Measurements from ENCODE around the gene CPLX3. TPM values are rescaled to one million over a fixed set of nuclear protein-coding genes. Genes with fewer than 3 reads are reported as not detected.

Gene CPLX3
- total and polyA plus RNA-seq, 10 of the 15 experiments (the other 5 are each of a cell fraction or from before 2014, with no cell fraction given), result 0.02 to 0.04 TPM; not detected in 8

DNA sequence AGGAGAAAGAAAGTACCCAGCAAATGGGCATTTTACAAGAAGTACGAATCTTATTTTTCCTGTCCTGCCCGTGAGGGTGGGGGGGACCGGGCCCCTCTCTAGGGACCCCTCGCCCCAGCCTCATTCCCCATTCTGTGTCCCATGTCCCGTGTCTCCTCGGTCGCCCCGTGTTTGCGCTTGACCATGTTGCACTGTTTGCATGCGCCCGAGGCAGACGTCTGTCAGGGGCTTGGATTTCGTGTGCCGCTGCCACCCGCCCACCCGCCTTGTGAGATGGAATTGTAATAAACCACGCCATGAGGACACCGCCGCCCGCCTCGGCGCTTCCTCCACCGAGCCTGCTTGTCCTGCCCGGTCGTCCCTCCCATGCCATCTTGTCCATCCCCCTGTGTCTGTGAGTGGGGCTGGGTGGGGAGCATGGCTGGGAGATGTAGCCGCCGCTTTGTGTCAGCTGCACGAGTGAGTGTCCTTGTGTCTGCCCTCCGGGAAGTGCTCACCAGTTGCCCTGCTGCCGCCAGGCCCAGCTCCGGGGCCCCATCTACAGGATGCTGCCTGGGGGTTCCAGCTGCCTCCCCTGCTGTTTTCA is 23.5 kb upstream of the CPLX3 start:
- DNase-seq (ENCODE audit: low read depth, low spot score), result no peak
- WGBS (ENCODE audit: insufficient coverage, insufficient replicate concordance, low lambda C conversion rate, missing lambda C conversion rate), result 93% methylated on average over 28 of the region's 31 CpGs
- Histone ChIP-seq H4K20me1 (ENCODE audit: control insufficient read depth, insufficient read depth) (peaks cover 2% of the 10 kb centered on the region; the same call in 1 of the 2 replicates), H3K4me2 (ENCODE audit: control insufficient read depth, insufficient read depth) (no peak overlapping the region), H3K9ac (ENCODE audit: control insufficient read depth, insufficient read depth, low read length) (no peak overlapping the region), H3K79me2 (ENCODE audit: control insufficient read depth, insufficient read depth, low read length) (peaks cover 13% of the 10 kb centered on the region), H3K4me3 (no peak overlapping the region), H3K27ac (ENCODE audit: control insufficient read depth, insufficient read depth) (no peak overlapping the region), H3K36me3 (ENCODE audit: control insufficient read depth in 2 of 2, insufficient read depth in 2 of 2, low read length in 1 of 2) (peaks cover 42 to 54% of the 10 kb centered on the region in 2 experiments), H3K27me3 (replicated peaks in 1 of 2; ENCODE audit: control insufficient read depth in 2 of 2, insufficient read depth in 2 of 2, low read length in 1 of 2) (no peaks in the 10 kb centered on the region), H3K4me1 (ENCODE audit: control insufficient read depth, insufficient read depth, low read length) (peaks cover 26% of the 10 kb centered on the region), H2AFZ (ENCODE audit: control insufficient read depth, low read depth, low read length) (no peak overlapping the region), H3K9me3 (replicated peaks; ENCODE audit: control insufficient read depth, insufficient read depth, low read length) (no peaks in the 10 kb centered on the region)
- in situ Hi-C loops (cut with MboI) (no loop called here), intact Hi-C loops (cut with micrococcal nuclease; ENCODE audit: unreplicated experiment) (loop anchor here (5.0 kb wide), 1 partner anchor 39 kb away; the partner anchor contains the start of gene ULK3)
- no peak for FAIRE-seq
- no peak for ATAC-seq
- RAD21 ChIA-PET (ENCODE audit: unreplicated experiment), result interaction anchor here (1.0 to 3.9 kb wide), 3 partner anchors 9 to 79 kb away, joined by 3 to 28 read pairs (median 3); no protein-coding TSS in a partner anchor
- SMC1A ChIA-PET (ENCODE audit: uncharacterized antibody, unreplicated experiment), result interaction anchor here (1.1 to 1.4 kb wide), 2 partner anchors 11 to 32 kb away, joined by 3 read pairs; no protein-coding TSS in a partner anchor
- CTCF ChIA-PET, result interaction anchor here (2.4 to 25.9 kb wide), 2 partner anchors 27 to 32 kb away, joined by 15 to 1288 read pairs; partner anchors contain the start of gene CSK
- TF ChIP-seq, protein P1, sequence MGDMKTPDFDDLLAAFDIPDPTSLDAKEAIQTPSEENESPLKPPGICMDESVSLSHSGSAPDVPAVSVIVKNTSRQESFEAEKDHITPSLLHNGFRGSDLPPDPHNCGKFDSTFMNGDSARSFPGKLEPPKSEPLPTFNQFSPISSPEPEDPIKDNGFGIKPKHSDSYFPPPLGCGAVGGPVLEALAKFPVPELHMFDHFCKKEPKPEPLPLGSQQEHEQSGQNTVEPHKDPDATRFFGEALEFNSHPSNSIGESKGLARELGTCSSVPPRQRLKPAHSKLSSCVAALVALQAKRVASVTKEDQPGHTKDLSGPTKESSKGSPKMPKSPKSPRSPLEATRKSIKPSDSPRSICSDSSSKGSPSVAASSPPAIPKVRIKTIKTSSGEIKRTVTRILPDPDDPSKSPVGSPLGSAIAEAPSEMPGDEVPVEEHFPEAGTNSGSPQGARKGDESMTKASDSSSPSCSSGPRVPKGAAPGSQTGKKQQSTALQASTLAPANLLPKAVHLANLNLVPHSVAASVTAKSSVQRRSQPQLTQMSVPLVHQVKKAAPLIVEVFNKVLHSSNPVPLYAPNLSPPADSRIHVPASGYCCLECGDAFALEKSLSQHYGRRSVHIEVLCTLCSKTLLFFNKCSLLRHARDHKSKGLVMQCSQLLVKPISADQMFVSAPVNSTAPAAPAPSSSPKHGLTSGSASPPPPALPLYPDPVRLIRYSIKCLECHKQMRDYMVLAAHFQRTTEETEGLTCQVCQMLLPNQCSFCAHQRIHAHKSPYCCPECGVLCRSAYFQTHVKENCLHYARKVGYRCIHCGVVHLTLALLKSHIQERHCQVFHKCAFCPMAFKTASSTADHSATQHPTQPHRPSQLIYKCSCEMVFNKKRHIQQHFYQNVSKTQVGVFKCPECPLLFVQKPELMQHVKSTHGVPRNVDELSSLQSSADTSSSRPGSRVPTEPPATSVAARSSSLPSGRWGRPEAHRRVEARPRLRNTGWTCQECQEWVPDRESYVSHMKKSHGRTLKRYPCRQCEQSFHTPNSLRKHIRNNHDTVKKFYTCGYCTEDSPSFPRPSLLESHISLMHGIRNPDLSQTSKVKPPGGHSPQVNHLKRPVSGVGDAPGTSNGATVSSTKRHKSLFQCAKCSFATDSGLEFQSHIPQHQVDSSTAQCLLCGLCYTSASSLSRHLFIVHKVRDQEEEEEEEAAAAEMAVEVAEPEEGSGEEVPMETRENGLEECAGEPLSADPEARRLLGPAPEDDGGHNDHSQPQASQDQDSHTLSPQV (IDR thresholded peaks at IDR 0.05), result no peak
- TF ChIP-seq SMAD5 (IDR thresholded peaks at IDR 0.05; ENCODE audit: low read depth), result no peak
- no peak for TF ChIP-seq NFXL1 (IDR thresholded peaks at IDR 0.05; ENCODE audit: borderline replicate concordance)
- TF ChIP-seq, protein P2, sequence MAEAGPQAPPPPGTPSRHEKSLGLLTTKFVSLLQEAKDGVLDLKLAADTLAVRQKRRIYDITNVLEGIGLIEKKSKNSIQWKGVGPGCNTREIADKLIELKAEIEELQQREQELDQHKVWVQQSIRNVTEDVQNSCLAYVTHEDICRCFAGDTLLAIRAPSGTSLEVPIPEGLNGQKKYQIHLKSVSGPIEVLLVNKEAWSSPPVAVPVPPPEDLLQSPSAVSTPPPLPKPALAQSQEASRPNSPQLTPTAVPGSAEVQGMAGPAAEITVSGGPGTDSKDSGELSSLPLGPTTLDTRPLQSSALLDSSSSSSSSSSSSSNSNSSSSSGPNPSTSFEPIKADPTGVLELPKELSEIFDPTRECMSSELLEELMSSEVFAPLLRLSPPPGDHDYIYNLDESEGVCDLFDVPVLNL (IDR thresholded peaks at IDR 0.05; ENCODE audit: low read depth, low read length), result no peak
- no peak for TF ChIP-seq MTA3 (IDR thresholded peaks at IDR 0.05; ENCODE audit: borderline replicate concordance, low read length)
- TF ChIP-seq SUPT20H (IDR thresholded peaks at IDR 0.05; ENCODE audit: borderline replicate concordance, control insufficient read depth, low read depth, low read length), result no peak
- TF ChIP-seq SKIL (IDR thresholded peaks at IDR 0.05; ENCODE audit: low read depth, poor library complexity, severe bottlenecking), result no peak
- TF ChIP-seq NFIC (IDR thresholded peaks at IDR 0.05; ENCODE audit: low read depth, low read length), result no peak
- no TSS peak for BruUV-seq (replicated peaks)
- POLR2A ChIA-PET, result interaction anchor here (0.6 kb wide), 1 partner anchor 29 kb away, joined by 4 read pairs; no protein-coding TSS in a partner anchor

All from GM12878 (cell line).